HS-27A (cell line): ENCODE measurements around the gene ABTB2.
"Not testable (repeated sequence)": the region's sequence is repeated elsewhere in the genome, so short reads cannot be mapped to it uniquely, and the experiment has no call there.

Experiments used
- DNase-seq: peaks from one replicate; pipeline ENCODE4 v3.0.0-alpha.2; 2012; ENCODE audit warnings: low read depth, missing footprints

ABTB2 gene

DNA sequence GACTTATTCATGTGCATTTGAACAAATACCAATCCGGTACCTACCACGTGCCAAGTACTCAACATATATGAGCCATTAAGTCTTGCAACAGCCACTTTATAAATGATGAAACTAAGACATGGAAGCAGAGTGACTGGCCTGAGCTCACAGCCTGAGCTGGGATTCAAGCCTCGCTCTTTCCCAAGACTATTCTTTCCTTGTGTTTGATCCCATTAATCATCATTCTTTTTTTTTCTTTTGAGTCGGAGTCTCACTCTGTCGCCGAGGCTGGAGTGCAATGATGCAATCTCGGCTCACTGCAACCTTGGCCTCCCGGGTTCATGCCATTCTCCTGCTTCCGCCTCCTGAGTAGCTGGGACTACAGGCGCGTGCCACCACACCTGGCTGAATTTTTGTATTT is 119.3 kb downstream of the ABTB2 start:
- no peak for DNase-seq

DNA sequence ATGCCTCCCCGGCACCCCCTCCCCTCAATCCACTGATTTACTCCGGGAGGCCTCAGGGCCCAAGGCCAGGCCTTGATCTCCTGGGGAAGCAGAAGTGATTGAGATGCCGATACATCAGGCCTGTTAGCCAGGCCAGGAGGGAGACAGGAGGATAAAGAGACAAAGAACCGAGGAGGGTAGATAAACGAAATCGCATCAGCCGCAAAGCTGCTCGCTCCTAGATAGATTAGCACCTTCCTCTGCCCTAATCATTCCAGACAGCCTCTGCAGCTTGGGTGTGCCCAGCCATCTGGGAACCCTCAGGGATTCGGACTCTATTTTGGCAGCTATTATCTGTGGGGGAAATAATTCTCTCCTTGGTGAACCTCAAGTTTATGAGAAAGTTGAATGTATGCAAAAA is 121.2 kb downstream of the ABTB2 start:
- DNase-seq: no peak

DNA sequence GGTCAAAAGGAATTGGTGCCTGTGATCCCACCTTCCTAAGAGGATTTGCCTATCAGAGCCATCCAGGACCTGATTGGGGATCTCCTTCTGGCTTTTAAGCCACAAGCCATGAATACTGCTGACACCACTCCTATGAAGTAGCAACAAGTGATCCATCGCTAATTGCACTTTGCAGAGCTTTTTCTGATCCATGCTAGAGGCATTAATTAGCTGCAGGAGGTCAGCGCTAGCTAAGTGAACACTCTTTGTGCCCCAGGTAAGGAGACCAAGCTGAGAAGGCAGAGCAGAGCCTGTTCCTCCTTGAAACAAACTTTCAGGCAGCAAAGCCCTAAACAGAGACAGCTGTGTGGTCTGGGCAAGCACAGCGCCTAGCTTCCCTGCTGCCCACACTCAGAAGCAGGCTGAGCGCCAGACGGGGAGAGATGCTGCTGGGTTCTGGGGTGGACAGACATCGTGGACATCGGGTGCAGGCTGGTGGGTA is 122.2 kb downstream of the ABTB2 start:
- no peak for DNase-seq

DNA sequence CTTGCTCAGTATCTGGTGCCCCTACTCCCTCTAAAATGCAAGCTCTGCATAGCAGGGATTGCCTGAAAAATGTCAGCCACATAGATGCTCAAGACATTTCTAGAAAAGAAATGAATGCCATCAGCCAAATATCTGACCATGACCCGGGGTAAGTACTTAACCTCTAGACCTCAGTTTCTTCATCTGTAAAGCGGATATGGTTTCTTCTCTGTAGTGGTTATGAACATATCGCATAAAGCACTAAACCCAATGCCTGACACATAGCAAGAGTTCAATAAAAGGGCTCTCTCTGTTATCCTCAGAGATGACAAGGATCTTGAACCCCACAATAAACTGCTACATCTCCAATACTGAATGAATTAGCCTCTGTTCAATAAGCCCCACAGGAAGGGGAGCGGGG is 122.6 kb downstream of the ABTB2 start:
- DNase-seq: no peak

DNA sequence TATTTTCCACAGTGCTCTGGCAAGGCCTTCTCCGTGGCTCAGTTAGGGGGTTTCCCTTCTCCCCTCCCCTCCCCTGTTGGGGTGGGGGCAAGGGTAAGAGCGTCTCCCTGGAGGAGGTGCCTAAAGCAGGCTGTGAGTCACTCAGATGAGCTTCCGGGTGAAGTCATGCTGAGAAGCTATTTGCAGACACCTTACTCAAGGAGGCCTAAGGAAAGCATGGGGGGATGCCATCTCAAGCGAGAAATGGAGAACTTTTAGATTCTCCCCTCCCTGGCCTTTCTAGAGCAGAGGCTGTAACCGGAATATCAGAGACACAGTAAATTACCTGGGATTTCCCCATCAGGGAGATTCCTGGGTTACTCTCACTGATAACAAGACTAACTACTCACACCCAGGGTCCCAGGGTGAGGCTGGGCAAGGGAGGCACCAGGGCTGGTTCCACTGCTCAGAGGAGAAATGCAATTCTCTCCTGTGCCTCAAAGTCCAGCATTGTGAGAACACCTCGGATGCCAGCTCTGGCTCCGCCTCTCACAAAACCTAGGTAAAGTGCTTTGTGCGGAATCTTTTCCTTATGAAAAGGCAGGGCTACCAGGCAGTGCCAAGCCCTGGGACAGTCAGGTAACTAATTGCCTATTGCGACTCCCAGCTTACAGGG is 123.6 kb downstream of the ABTB2 start:
- no peak for DNase-seq

DNA sequence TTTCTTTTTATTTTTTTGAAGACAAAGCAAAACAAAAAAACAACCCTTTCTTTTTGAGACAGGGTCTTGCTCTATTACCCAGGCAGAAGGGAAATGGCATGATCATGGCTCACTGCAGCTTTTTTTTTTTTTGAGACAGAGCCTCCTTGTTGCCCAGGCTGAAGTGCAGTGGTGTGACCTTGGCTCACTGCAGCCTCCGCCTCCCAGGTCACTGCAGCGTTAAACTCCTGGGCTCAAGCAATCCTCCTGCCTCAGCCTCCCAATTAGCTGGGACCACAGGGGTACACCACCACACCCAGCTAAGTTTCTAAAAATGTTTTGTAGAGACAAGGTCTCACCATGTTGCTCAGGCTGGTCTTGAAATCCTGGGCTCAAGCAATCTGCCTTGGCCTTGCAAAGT is 124.6 kb downstream of the ABTB2 start:
- no peak for DNase-seq

DNA sequence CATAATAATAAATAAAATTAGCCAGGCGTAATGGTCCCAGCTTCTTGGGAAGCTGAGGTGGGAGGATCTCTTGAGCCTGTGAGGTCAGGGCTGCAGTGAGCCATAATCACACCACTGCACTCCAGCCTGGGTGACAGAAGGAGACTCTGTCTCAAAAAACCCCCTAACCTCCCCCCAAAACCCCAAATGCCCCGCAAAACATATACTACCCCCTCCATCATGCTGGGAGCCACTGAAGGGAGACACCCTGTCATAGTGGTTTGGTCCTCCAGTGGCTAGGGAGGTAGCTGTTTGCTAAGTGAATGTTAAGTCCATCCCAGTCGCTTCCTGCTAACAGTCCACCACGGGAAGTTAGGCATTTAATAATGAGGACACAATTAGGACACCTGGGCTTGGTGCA is 125.0 kb downstream of the ABTB2 start:
- DNase-seq: no peak

DNA sequence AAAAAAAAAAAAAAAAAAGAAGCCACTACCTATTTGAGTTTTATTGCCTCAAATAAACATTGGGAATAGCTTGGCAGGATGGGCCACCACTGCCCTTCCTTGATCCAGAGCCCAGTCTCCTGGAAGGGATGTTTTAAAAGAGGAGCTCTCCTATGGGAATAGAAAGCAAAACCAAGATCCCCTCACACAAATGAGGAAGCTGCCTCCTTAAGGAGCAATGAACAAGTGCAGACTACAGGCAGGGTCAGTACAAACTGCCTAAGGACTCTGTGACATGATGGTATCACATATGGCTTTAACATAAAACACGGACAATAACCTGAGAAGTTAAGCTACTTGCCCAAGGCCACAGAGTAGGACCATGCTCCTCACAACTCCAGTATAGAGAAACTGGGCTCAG is 131.6 kb downstream of the ABTB2 start:
- no peak for DNase-seq

DNA sequence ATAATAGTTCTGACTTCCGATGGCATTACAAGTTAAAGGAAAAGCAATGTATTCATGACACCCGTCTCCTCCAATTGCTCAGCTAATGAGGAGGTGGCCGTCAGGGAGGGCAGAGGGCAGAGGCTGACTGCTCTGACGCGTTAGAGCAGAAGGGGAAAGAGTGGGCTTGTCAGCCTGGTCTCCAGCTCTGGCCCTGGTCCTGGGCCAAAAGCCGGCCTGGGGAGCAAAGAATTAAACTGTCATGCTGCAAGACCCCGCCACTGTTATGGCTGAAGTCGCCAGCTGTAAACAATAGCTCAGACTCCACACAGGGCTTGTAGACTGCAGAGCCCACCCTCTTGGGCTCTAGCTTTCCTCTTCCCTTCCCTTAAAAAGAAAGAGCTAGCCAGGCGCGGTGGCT is 132.7 kb downstream of the ABTB2 start:
- DNase-seq: no peak

DNA sequence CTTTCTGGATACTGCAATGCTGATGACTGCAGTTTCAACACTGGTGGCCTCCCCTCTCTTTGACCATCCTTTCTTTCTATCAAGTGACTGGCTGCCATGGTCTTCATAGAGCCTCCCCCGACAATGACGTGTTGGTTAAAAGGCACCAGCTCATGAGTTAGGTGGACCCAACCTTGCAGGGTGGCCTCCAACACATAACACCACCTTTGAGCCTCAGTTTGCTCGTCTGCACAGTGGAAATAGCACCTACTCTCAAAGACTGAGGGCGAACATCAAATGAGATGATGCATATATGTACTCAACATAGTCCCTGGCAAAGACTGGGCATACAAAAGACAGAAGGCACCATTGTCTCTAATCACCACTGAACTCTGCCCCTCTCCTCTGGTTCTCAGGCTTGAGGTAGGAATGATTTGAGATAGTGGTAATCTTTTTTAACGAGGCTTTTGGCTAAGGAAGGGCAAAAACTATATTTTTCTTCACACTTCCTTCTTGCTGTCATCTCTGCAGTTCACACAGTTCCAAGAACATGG is 133.3 kb downstream of the ABTB2 start:
- no peak for DNase-seq

DNA sequence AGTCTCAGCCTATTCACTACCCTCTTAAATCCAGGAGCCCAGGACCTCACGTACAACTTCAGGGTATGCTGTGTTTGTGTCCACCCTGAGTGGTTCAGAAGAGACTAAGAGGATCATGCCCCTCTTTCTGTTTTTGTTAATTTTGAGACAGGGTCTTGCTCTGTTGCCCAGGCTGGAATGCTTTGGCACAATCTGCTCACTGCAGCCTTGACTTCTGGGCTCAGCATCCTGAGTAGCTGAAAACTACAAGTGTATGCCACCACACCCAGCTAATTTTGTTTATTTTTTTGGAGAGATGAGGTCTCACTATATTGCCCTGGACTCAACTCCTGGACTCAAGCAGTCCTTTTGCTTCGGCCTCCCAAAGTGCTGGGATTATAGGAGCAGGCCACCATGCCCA is 133.9 kb downstream of the ABTB2 start:
- DNase-seq: no peak

DNA sequence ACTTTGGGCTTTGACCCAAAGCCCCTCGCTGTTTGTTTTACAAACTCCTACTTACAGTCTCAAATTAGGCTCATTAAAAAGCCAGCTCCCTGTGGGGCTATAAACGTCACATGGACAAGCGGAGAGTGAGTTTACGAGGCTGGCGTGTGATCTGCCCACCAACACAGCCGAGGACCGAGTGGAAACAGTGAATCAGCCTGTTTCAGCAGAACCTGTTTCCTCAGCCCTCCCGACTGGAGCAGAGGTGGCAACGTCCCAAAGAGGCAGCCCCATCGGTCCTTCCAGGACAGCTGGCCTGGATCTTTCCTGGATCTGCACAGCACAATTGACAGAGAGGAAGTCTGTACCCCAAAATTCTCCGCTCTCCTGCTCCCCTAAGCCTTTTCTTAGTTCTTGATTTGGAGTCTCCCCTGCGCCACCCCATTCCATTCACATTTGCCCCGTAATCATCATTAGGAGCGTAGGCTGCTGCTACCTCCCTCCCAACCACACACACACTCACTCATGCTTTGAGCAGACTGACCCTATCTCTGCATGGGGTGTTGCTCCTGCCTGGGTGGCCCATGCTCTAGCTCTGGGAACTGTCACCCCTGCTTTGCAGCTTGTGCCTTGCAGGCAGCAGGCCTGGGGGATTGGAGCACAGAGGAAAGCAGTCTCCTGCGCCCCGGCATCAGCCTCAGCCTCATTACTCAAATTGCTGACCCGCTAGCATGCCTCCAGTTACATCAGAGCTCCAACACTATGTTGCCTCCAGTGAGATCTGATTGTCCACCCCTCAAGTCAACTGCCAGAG is 134.6 kb downstream of the ABTB2 start:
- DNase-seq: no peak

DNA sequence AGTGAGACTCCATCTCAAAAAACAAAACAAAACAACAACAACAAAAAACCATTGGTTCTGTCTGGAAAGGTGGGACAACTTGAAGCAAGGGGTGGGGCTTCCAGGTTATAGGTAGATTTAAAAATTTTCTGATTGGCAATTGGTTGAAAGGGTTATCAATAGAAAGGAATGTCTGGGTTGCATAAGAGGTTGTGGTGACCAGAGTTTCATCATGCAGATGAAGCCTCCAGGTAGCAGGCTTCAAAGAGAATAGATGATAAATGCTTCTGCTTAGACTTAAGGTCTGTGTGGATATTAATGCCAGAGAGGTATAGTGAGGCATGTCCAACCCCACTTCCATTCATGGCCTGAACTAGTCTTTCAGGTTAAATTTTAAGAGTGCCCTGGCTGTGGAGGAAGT is 135.8 kb downstream of the ABTB2 start:
- no peak for DNase-seq

DNA sequence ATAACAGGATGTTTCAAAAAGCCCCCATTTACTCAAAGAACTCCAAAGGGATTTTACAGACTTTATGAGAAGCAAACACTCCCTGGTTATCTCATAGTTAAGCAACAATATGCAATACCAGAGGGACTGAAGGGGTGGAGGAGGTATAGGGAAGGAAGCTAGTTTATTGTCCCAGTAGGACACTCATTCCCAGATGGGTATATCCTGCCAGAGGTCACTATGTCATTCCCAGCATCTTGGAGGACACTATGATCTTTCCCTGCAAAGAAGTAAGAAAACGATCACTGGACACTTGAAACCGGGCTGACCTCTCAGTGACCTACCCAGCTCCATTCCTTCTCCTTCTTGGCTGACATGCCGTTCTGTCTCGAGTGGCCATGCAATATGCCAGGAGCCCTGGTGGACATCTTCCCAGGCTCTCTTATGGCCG is 137.9 kb downstream of the ABTB2 start:
- no peak for DNase-seq

DNA sequence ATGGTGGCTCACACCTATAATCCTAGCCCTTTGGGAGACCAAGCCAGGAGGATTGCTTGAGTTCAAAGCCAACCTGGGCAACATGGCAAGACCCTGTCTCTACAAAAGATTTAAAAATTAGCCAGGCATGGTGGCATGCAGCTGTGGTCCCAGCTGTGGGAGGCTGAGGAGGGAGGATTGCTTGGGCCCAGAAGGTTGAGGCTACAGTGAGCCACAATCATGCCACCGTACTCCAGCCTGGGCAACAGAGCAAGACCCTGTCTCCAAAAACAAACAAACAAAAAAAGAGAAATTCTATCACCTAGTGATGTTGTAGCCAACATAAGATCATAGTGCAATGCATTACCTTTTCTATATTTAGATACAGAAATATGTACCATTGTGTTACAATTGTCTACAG is 138.5 kb downstream of the ABTB2 start:
- no peak for DNase-seq

DNA sequence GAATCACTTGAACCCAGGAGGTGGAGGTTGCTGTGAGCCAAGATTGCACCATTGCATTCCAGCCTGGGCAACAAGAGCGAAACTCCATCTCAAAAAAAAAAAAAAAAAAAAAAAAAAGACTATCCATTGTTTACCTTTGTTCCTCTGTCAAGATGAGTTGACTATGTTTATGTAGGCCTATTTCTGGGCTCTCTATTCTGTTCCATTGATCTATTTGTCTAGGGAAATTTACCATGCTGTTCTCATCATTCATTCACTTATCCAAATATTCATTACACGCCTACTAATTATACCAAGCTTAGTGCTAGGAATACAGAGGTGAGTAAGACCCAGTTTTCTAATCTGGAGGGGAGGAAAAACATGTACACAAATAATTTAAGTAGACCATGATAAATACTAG is 139.1 kb downstream of the ABTB2 start:
- DNase-seq: not testable (repeated sequence)

DNA sequence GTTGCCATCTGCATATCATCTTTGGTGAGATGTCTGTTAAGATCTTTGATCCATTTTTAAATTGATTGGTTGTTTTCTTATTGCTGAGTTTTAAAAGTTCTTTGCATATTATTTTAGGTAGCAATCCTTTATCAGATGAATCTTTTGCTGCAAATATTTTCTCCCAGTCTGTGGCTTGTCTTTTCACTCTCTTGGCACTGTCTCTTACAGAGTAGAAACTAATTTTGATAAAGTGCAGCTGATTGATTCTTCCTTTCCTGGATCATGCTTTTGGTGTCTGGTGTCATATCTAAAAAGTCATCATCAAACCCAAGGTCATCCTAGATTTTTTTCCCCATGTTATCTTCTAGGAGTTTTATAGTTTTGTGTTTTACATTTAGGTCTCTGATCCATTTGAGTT is 139.7 kb downstream of the ABTB2 start:
- DNase-seq: no peak

DNA sequence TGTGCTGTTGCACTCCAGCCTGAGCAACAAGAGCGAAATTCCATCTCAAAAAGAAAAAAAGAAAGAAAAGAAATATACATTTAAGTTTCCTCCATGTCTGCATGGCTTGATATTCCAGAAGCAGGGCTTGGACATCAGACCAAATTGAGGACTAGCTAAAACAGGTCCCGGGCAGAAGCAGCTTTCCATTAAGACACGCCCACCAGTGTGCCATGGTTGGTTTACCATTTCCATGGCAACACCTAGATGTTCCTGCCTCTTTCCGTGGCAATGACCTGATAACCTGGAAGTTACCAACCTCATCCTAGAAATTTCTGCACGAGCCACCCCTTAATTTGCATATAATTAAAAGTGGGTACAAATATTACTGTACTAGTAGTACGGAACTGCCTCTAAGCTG is 141.1 kb downstream of the ABTB2 start:
- no peak for DNase-seq

DNA sequence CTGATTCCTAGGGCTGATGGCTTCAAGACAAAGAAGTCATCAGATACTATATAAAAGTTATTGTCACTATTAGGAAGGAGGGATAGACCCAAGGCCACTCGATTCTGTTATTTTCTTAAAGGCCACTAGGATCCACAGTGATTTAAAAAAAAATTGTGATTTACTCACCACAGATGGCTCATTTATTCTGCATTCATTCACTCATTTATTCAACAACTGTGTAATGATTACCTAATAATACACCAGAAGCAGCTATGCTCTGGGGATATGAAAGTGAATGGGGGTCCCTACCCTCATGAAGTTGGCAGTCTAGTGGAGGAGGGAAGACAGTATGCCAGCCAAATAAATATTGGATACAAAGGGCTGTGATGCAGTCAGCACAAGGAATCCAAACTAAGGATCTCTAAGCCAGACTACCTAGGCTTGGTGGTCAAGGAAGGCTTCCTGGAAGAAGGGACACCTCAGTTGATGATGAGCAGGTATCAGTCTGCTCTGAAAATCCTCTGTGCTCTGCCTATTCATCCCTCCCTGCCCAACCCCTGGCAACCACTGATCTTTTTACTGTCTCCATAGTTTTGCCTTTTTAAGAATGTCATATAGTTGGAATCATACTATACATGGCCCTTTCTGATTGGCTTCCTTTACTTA is 141.9 kb downstream of the ABTB2 start:
- no peak for DNase-seq

DNA sequence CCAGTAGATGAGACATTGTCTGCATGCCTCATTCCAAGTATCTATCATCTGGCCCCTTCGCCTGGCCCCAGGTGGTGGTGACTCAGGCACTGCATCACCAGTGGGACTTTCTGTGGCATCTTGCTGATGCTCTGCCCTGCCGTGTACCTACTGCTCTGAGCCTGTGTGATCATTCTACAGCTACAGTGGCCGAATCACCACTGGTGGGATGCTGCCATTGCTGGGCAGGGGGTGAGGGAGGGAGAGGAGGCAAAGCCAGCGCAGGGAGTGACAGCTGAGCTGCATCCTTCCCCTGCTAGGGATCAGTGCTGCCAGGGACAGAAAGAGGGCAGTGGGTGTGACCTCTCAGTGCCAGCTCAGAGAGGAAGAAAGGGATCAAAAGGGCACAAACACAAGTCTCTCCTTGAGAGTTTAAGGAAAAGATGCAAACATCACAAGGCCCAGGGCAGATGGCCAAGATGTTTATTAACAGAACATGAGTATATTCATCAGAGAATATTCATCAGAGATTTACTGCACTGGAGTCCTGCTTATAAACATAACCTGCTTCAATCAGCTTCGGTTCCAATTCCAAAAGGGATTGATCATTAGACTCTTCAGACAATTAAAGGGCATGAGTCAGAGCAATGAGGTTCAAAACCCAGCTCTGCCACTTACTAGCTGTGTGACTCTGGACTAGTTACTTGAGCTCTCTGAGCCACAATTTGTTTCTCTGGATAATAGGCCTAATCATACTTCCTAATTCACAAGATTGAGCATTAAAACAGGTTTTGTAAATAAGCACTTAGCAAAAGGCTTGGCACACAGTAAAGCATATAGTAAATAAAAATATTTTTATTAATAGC is 142.6 kb downstream of the ABTB2 start:
- DNase-seq: no peak

DNA sequence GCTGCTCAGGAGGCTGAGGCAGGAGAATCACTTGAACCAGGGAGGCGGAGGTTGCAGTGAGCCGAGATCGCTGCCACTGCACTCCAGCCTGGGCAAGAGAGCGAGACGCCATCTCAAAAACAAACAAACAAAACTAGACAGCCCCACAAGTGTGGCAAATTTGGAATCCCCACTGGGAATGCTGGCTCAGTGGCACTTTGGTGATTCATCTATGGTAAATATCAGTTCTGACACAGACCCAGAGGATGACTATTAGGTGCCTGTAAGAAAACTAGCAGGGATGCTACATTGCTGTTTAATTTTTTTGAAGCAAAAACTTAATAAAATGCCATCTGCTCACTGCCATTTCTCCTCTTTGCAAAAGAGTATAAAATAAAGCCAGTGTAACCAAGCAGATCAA is 144.4 kb downstream of the ABTB2 start:
- no peak for DNase-seq

DNA sequence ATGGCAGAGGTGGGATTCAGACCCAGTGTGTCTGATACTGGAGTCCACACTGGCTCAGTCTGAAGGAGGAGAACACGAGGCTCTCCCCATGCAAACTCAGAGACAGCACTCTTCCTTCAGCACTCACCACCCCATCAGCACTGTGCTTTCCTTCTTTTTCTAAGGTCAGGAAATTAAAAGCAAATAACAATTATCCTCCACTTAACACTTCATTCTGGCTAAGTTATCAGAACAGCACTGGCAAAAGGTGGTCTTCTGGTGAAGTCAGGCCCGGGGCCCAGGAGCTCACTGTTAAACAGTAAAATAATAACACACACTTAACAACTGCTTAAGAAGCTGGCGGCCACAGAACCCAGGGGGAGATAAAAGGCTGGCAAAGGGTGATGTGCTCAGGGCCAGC is 145.2 kb downstream of the ABTB2 start:
- DNase-seq: no peak
